Measurements from ENCODE around the gene MEIS1.

MEIS1 gene

DNA sequence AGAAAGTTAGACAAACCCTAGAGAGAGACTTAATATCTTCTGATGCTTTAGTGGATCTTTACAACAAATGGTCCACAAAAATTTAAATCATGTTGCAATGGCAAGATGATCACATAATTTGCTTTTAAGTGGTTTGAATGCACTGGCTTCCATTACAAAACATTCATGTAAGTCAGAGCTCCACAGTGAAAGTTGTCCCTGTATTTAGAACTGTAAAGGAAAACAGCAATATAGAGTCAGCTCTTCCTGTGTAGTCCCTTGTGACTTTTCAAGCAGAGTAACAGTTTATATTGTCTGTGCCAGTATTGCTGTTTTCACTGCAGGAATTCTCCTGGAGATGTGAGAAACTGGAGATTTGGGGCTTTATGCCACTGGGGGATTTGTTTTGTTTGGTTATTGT, 77.7 kb downstream of the MEIS1 start:
- ATAC-seq, result no peak

DNA sequence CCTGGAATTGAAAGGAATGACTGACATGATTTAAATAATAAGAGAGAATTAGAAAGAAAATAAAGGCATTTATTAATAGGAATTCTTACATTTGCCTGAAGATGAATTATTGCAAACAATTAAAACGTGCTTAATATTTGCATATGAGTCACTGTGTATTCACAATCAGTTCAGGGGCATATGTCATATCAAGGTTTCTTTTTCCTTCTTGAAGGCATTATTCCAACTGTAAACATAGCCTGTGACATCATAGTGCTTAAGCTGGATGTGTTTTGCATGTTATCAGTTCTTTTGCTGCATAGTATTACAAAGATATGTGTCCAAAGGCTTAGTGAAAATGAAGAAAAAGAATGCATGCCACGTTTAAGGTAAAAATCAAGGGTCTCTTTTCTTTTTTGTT, 80.8 kb downstream of the MEIS1 start:
- no peak for ATAC-seq

DNA sequence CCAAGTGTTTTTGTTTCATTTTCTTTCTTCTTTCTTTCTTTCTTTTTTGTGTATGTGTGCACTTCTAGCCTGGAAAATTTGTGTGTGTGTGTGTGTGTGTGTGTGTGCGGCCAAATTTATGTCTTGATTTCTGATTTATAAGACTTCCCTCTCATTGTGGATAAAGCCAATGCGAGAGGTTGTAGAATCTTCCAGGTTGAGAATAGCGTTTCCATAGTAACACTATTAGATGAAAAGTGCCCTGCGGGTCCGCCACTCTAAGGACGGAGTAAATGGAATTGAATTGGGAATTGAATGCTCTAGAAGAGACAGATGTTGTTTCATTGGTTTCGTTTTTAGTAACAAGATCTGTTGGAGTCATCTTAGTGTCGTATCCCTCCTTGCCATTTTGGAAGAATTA, 81.6 kb downstream of the MEIS1 start:
- ATAC-seq, result no peak

DNA sequence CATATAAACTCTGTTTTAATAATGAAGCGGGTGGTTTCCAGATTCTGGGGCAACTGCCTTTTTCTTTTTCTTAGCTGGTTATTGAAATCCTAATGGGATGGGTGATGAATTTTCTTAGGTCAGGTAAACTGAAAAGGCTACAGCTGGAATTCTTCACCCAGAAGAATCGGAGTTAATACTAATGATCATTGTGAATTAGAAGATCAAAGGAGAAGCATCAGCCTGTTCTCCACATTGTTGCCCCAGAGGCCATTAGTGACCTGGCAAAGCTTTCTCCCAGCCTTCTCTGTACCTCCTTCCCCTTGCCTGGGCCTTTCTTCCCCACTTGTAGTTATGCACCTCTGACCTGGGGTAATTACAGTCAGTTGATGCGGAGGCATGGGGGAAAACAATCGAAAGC, 82.8 kb downstream of the MEIS1 start:
- no peak for ATAC-seq

DNA sequence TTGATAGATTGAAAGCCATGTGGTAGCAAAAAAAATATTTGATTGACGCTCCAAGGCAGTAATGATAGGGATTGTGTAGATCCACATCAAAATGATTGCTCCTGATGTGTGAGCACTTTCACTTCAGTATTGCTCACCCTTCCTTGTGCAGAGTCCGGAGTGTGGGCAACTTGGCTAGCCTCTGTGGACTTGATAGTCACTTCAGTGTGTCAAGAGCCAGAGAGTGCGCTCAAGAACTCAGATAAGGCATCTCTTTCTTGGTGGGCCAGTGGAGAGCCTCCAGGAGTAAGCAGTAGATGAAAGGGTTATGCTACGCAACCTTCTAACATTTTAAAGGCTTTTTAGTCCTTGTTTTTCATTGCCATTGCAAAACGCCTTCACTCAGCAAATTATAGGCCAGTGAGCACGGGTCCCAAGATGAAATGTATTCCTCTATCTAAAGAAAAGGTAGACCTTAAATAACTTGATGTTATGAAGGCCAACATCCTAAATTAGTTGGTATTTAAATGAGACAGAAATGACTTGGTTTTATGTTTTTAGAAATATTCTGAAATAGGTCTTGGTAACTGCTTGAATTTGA, 84.4 kb downstream of the MEIS1 start:
- ATAC-seq, result no peak

DNA sequence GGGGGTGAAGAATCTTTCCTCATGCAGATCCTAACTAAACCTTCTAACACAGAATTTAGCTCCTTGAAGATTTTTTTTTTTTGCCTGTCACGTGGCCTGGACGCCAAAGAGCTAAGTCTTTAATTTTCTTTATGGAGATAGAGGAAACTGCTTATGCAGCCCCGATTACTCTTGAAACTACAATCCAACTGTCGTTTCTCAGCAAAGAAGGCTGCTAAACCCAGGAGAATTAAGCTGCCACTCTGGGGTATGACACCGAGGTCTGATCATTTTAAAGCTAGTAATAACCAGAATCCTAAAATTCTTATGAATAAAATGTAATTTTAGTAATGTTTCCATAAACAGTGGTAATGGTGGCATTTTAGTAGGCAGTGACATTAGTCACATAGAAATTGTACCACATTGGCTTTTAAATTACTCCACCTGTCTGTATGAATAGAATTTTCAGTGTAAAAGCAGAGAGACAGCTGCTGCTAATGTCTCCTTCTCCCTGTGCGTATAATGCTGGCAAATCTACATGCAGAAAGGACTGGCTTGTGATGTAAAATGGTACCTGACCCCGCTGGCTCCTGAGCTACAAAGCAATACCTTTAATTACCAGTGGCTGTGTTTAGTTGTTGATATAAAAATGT, 86.5 kb downstream of the MEIS1 start:
- ATAC-seq, result no peak

DNA sequence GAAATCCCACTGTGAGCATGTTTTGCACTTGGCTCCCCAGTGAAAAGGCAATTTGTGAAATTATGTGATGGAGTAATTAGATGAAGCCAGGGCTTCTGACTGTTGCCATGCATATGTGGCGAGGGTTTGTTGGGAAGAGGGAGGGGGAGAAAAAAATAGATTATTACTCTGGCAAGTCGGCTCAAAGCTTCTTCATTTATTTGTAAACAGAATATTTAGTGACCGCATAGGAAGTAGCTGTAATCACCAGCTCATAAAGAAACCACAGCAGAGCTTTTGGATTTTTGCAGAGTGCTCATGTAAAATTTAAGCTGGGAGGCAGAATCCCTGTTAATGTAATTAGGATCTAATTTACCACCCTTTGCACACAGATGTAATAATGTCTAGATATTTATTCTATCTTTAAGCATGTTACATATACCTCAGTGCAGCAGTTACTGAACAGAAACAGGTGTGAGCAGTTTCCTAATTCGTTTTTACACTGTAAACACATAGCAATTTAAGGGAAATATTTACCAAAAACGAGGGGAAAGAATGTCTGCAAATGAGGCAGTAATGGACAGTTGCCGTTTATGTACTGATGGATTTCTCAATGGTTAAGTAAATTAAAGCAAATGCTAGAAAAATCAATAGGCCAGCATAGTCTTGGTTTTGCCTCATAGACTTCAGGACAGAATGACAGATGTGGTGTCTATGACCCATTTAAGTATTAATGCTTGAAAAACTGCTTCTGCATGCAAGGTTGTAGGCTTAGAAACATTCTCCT, 87.9 kb downstream of the MEIS1 start:
- no peak for ATAC-seq

DNA sequence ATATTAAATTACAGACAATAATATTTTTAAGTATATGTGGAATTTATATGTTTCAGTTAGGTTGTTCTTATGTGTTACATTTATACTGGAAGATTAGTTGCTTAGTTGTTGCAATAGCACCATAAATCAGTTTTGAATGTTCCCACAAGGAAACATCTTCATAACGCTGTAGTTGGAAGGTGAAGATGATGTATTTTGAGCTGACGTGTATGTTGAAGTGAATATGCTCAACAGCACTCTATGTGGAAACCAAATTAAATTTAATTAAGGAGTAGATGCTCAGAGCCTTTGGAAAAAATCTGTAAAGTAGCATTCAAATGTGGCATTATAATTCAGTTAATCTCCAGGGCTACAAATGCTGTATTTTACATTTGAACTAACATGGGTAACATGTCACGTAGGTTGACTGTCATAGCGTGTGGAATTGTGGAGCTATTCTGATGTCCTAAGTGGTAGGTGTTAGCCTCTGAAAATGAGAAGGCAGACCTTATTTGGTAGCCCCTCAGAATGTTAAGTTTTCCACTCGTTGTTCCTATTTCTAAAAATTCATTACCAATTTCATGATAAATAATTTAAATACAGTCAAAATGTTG, 88.5 kb downstream of the MEIS1 start:
- ATAC-seq, result no peak

DNA sequence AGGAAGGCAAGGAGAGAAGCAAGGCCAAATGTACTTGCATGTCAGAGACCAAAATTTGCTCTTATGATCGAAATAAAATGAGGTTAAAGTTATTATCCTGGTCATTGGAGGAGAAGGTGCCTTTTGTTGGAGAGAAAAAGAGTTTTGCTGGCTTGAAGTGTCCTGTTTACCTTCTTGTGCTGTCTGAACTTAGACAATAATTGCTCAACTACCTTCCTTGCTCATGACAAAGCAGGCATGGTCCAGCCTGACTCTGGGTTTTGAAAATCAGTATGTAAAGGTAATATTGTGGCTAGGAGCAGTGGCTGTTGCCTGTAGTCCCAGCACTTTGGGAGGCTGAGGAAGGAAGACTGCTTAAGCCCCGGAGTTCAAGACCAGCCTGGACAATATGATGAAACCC, 89.1 kb downstream of the MEIS1 start:
- no peak for ATAC-seq

DNA sequence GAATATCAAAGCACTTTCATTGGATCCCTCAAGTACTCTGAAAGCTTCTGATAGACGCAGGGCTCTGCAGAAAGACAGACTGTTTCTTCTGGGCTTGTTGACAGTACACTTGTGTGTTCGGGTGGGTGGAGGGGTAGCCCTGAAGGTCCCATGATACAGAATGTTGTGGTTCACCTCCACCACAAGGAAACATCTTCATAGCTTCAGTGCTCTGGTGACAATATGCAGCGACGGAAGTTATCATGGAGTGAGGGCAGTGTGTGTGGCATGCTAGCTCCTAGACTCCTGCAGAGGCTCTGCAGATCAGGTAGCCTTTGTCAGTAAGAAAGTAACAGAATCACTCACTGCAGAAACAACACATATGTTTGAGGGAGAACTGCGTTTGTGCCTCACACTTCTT, 90.7 kb downstream of the MEIS1 start:
- no peak for ATAC-seq

DNA sequence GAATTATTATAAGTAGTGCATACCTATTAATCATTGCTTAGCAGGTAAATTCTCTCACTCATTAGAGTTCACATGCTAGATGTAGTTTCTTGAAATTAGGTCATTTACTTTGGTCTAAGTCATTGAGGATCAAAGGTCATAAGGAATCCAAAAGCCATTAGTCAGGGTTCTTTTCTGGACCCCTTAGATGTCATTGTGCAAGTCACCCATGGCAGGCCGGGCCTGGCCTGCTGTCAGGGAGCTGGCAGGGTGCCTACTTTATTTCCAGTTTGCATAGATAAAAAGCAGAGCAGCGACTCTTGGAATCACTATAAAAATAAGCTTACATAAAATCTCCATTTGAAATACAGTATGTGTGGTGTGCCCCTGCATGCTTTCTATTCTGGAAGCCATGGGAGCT, 91.3 kb downstream of the MEIS1 start:
- ATAC-seq, result no peak

DNA sequence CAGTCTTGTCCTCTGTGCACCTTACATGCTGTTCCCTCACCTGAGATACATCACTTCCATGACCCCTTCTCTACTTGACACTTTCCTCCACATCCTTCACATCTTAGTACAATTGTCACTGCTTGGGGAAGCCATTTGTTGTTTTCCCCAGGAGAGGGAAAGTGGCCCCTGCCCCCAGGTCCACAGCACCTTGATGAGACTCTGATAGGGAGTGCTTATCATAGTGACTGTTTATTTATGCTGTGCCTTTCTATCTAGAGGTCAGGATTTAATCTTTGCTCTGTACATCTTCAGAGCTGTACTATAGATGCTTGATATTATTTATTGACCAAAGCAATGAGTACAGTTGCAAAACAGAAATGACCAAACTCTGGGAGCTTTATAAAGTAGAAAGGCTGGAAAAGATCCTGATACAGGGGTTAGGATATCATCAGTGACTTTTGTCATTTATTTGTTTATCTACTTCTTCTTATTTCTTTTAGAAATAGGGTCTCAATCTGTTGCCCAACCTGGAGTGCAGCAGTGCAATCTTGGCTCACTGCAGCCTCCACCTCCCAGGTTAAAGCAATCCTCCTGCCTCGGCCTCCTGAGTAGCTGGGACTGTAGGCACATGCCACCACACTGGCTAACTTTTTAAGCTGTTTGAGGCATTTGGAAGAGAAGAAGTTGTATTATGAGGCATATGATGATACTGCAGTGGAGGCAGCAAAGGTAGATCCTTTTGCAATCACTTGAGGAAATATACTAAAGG, 94.2 kb downstream of the MEIS1 start:
- no peak for ATAC-seq

DNA sequence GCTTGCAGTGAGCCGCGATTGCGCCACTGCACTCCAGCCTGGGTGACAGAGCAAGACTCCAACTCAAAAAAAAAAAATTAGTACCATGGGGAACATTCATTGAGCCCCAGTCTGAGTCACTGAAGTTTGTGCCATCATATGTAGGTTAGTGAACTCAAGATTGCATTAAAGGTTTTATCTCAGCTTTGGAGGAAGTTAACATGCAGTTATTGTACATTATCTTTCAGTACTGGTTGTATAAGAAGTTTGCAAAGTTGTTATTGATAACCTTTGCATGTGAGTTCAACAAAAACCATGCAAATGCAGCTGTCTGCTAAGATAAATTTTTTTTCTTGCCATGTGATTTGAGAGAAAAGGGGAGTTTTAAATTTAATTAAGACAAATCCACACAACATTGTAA, 95.7 kb downstream of the MEIS1 start:
- ATAC-seq, result no peak

DNA sequence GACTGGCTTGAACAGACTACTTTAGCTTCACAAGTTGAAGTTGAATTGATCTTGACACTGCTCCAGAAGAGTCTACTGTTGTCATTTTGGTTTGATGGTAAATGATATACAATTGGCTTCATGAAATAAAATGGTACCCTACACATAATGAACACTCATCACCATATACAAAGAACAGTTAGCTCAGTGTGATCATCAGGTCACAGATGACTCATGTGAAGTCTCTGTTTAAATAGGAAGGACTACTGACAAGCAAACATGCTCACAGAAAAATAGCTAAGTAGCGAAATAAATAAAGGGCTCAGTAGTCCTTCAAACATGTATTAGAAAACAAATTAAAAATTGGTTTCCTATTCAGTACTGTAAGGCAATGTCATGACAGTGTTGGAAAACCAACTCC, 96.2 kb downstream of the MEIS1 start:
- ATAC-seq, result no peak

DNA sequence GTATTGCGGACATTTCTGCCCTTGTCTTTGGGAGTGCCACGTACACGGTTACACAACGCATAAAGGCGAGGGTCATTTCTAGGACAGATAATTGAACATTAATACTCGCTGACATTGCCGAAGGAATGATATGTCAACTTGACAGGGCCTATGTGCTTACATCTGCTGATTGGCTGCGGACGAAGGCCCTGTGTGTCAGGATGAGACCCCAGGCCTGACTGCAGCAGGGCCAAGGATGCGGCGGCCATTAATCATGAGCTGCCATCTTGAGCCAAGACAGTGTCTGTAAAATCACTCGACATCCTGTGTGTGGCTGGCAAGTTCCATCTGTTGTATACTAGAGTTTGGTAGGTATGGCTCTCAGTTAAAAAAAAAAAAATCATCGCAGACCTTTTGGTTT, 96.6 kb downstream of the MEIS1 start:
- no peak for ATAC-seq

DNA sequence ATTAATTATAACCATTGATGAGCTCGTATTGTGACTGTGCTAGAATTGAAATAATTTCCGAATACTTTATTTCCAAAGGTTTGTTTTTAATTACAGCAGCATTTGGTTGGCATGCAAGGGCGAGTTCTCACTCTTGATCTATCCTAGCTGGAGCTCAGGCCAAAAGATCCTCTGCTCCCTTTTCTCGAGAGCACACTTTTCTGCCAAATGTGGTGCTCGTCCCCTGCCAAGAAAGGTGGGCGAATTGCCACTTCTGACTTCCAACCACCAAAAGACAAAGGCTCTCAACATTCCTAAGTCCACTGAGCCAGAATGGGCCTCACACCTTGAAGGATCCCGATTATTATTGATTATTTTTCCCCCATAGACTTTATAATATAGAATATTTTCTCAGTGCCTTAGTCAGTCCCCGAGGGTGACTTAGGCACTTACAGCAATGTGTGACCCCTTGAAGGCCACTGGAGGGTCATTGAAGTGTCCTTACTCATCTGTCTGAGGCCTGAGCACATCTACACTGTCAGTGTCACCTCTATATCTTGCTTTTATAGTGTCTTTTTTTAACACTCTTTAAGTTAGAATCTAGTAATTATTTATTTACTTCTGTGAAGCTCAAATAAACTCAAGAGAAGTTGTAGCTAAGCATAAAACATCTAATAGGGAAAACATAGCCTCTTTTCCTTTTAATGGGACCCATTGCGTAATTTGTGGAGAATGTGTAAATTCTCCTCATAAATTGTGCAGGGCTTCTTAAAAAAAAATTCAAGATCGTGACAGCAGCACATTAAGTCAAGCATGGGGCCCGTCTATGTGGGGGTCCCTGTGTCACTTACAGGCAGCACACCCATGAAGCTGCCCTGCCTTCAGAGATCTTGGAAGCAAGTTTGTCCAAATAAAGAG, 98.3 kb downstream of the MEIS1 start:
- no peak for ATAC-seq

DNA sequence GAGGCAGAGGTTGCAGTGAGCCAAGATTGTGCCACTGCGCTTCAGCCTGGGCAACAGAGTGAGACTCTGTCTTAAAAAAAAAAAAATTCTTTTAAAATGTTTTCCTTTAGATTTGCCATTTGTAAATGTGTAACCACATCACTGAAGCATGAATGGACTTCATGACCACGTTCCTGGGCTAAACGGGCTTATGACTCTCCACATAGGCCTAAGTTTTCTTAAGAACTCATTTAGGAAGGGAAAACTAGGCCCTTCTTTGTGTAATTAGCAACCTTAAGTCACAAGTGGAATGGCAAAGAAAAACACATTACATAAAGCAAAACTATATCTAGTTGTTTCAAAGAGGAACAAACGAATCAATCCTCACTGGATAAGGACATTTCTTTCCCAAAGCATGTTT, 99.5 kb downstream of the MEIS1 start:
- ATAC-seq, result no peak

DNA sequence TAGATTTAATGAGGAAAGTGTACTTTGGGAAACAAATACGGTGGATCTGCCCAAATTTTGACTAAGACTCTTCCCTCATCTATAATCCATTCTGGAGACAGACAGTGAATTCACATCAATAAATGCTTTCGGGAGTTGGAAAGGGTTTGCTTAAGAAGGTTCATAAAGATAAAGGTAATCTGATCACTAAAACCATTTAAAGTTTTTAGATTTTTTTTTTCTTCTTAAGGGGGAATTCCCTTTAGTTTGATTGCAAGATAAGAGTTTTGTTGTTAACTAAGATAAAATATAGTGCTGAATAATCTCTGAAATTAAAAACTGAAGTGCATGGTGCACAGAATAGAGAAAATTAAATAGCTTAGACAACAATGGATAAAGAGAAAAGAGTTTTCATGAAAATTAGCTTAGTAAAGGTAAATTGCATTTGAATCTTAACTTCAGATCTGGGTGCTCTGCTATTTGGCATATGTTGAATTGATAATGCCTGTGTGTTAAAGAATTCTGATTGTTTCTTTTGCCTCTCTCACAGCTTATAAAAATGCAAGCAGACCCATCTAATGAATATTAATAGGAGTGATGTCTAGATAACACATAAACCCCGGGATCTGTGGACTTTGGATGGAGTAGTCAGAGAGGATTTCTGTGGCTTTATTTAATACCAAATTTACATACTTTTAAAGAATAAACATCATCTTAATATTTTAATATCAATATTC, 100.8 kb downstream of the MEIS1 start:
- no peak for ATAC-seq

DNA sequence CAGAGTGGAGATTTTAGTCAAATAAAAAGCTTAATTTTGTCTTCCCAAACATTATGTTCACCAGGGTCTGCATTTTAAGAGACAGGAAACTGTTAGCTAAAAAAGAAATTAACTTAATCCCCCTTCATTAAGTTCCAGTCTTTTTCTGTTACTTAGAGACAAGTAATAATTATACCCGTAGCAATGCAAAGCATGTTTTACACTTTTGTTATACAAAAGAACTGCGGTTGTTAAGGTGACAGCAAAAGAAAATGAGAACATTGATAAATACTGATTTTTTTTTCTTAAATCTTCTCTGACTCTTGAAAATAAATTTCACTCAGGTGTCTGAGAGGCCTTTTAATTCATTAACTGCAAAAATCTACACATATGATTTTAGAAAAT, 101.4 kb downstream of the MEIS1 start:
- no peak for ATAC-seq

DNA sequence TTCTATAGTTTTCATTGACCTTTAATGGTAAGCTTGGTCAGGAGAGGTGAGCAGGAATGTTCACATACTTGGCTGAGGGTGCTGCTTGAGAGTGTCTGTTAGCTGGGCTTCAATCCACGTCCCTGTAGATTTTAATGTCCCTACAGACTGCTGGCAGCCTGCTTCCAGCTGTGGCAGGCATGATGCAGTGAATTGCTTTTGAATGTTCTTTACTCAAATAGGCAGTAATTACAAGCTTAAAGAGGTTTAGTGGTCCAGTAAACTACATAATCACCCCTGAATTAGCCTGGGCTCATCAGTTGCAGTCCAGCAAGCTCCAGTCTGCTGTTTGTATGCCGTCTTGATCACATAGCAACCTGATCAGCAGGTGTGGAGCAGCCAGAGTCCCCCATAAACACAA, 102.1 kb downstream of the MEIS1 start:
- no peak for ATAC-seq

DNA sequence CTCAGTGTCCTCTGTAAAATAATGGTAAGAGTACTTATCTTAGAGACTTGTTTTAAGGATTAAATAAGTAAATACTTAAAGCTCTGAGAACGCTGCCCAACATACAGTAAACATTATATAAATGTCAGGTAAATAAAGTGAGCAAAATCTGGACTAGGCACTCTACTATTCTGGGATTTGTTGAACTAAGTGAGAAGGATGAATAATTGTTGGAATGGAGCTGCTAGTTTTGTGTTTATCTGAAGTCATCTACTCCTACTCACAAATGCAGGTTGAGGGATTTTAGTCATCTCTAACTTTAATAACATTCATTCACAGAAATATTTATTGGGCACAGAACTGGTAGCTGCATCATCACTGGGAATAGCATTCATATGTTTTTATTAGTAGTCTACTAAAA, 103.4 kb downstream of the MEIS1 start:
- ATAC-seq, result no peak

DNA sequence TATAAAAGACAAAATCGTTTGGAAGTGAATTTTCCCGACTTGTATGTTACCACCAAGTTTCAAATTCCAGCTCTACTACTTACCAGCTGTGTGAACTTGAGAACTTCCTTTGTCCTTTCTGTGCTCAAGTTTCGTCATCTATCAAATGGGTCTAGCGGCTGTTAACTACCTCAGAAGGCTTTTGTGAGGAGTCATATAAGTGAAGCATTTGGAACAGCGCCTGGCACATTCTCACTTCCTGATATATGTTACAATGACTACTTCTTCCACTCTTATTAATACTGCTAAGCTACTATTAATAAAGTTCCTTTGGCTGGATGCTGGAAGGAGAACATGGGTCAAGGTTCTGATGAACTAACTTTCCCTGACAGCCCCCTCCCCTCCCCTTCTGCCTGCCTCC, 104.5 kb downstream of the MEIS1 start:
- no peak for ATAC-seq

Measured in activated CD4-positive, CD25-positive, alpha-beta regulatory T cell treated with anti-CD3 and anti-CD28 coated beads, Interleukin-2, amount 50 U/mL, for 24 hours (primary cell).